ENCODE measurements around the gene FOXD2. TPM values are rescaled to one million over a fixed set of nuclear protein-coding genes. Genes with fewer than 3 reads are reported as not detected.

The FOXD2 gene
- polyA plus RNA-seq, 1 of the 3 experiments (the other 2 are of a cell fraction), result not detected

- Histone ChIP-seq H2AFZ (ENCODE audit: low read depth) (no peak overlapping the region), H3K27ac (ENCODE audit: low read depth in 2 of 2, low read length in 1 of 2) (no peak overlapping the region), H3K9me2 (no peaks in the 10 kb centered on the region), H3F3A (replicated peaks; ENCODE audit: insufficient read depth) (no peaks in the 10 kb centered on the region), H3K4me3 (ENCODE audit: low read depth in 2 of 2, low read length in 1 of 2) (no peak overlapping the region), H3K79me2 (ENCODE audit: insufficient read depth) (no peaks in the 10 kb centered on the region), H3K36me3 (replicated peaks in 1 of 2; ENCODE audit: control insufficient read depth in 1 of 2, insufficient read depth in 2 of 2, low read length in 1 of 2) (no peaks in the 10 kb centered on the region), H4K20me1 (ENCODE audit: insufficient read depth) (no peaks in the 10 kb centered on the region), H3K9ac (no peak overlapping the region), H3K4me2 (no peak overlapping the region), H3K27me3 (ENCODE audit: insufficient read depth) (no peaks in the 10 kb centered on the region), H3K9me3 (no peaks in the 10 kb centered on the region), H3K4me1 (ENCODE audit: control insufficient read depth in 1 of 2, insufficient read depth in 2 of 2, low read depth in 1 of 2, low read length in 1 of 2) (no peaks in the 10 kb centered on the region)
- WGBS (ENCODE audit: low lambda C conversion rate), result 40% methylated on average over 4 of the region's 4 CpGs
- DNase-seq, result no peak
- POLR2A ChIA-PET, result interaction anchor here (0.9 kb wide), 1 partner anchor 9 kb away, joined by 3 read pairs; no protein-coding TSS in a partner anchor
- CTCF ChIA-PET, result interaction anchor here (1.0 to 13.8 kb wide), 6 partner anchors 10 to 326 kb away, joined by 3 to 104 read pairs (median 4); no protein-coding TSS in a partner anchor
- TF ChIP-seq RXRA (IDR thresholded peaks at IDR 0.05; ENCODE audit: borderline replicate concordance, low read depth) (no peak), MXI1 (IDR thresholded peaks at IDR 0.05; ENCODE audit: low read depth, low read length) (no peak), YY1 (IDR thresholded peaks at IDR 0.05; ENCODE audit: low read depth) (no peak), NFIC (IDR thresholded peaks at IDR 0.05; ENCODE audit: borderline replicate concordance) (no peak), USF2 (IDR thresholded peaks at IDR 0.05; ENCODE audit: borderline replicate concordance, low read depth, low read length) (no peak), JUND (IDR thresholded peaks at IDR 0.05) (no peak), IRF3 (IDR thresholded peaks at IDR 0.05; ENCODE audit: low read depth, low read length) (no peak), POLR2AphosphoS5 (IDR thresholded peaks at IDR 0.05; ENCODE audit: low read depth, low read length) (no peak), MAX (IDR thresholded peaks at IDR 0.05; ENCODE audit: low read depth) (no peak), TEAD4 (IDR thresholded peaks at IDR 0.05; ENCODE audit: borderline replicate concordance, insufficient read depth) (no peak), TCF12 (IDR thresholded peaks at IDR 0.05) (no peak), GATA2 (CRISPR knock-in tag; IDR thresholded peaks at IDR 0.05) (no peak), ZBTB33 (IDR thresholded peaks at IDR 0.05; ENCODE audit: borderline replicate concordance, low read depth) (no peak), PBX3 (IDR thresholded peaks at IDR 0.05) (no peak), RFX5 (IDR thresholded peaks at IDR 0.05; ENCODE audit: low read length) (no peak), GABPA (IDR thresholded peaks at IDR 0.05; ENCODE audit: low read depth) (no peak), USF1 (IDR thresholded peaks at IDR 0.05; ENCODE audit: borderline replicate concordance, low read depth) (no peak), FOXJ3 (CRISPR knock-in tag; IDR thresholded peaks at IDR 0.05) (no peak), NRF1 (IDR thresholded peaks at IDR 0.05; ENCODE audit: low read depth, low read length) (no peak), MEF2A (IDR thresholded peaks at IDR 0.05; ENCODE audit: borderline replicate concordance, low read depth) (no peak)
Measured at GRCh38 chr1:47399138-47399845, 38.6 kb upstream of the FOXD2 start.
